ENCODE data around the gene TTLL10.

DNA sequence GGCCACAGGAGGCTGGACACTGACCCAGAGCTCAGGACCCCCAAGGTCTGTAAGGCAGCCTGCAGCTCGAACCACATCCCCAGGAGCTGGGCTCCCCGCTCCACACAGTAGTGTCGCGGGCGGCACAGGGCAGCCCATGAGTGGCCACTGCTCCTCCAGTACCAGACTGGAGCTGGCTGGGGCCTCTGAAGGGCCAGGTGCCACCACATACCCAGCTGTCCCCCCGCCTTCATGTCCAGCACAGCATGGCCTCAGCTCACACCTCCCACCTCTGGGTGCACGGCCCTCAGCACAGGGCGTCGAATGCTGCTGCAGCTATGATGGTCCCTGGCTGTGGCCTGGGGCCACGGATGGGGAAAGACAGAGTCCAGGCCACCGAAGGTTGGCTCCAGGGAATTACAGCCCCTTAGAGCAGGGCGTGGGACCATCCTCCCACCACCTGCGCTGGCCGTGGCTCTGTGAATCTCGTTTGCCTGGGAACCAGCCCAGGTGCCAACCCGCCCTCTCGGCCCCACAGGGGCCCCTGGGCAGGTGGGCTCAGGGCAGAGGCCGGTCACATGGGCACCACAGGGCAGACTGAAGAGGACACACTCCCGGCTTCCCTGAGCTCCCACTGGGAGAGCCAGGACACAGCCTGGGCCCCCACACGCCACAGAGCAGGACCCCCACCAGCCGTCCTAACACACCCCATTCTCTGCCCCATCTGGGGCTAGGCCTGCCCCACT, 42.4 kb downstream of the TTLL10 start:
- TF ChIP-seq RCOR1 (IDR thresholded peaks at IDR 0.05; ENCODE audit: insufficient replicate concordance, low read length), result no peak
- no peak for TF ChIP-seq POLR2A (IDR thresholded peaks at IDR 0.05; ENCODE audit: low read depth, low read length)
- no peak for TF ChIP-seq MXI1 (IDR thresholded peaks at IDR 0.05; ENCODE audit: borderline replicate concordance, low read depth, low read length)
- TF ChIP-seq, protein P1, sequence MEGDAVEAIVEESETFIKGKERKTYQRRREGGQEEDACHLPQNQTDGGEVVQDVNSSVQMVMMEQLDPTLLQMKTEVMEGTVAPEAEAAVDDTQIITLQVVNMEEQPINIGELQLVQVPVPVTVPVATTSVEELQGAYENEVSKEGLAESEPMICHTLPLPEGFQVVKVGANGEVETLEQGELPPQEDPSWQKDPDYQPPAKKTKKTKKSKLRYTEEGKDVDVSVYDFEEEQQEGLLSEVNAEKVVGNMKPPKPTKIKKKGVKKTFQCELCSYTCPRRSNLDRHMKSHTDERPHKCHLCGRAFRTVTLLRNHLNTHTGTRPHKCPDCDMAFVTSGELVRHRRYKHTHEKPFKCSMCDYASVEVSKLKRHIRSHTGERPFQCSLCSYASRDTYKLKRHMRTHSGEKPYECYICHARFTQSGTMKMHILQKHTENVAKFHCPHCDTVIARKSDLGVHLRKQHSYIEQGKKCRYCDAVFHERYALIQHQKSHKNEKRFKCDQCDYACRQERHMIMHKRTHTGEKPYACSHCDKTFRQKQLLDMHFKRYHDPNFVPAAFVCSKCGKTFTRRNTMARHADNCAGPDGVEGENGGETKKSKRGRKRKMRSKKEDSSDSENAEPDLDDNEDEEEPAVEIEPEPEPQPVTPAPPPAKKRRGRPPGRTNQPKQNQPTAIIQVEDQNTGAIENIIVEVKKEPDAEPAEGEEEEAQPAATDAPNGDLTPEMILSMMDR (conservative IDR thresholded peaks at IDR 0.05; ENCODE audit: low read depth, low read length), result no peak
- TF ChIP-seq RFX5 (IDR thresholded peaks at IDR 0.05; ENCODE audit: low read depth, low read length), result no peak
- TF ChIP-seq CEBPB (IDR thresholded peaks at IDR 0.05; ENCODE audit: low read depth, low read length), result no peak
- TF ChIP-seq NFE2L2 (IDR thresholded peaks at IDR 0.05; ENCODE audit: low read depth, low read length), result no peak
- TF ChIP-seq, protein P2, sequence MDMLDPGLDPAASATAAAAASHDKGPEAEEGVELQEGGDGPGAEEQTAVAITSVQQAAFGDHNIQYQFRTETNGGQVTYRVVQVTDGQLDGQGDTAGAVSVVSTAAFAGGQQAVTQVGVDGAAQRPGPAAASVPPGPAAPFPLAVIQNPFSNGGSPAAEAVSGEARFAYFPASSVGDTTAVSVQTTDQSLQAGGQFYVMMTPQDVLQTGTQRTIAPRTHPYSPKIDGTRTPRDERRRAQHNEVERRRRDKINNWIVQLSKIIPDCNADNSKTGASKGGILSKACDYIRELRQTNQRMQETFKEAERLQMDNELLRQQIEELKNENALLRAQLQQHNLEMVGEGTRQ (IDR thresholded peaks at IDR 0.05; ENCODE audit: low read depth, low read length), result no peak
- no peak for TF ChIP-seq RAD21 (IDR thresholded peaks at IDR 0.05; ENCODE audit: low read length)
- no peak for TF ChIP-seq SMC3 (IDR thresholded peaks at IDR 0.05; ENCODE audit: low read depth, low read length)
